GM19397 (cell line): ENCODE data around the gene CYS1.
"Not testable (repeated sequence)": the region's sequence is repeated elsewhere in the genome, so short reads cannot be mapped to it uniquely, and the experiment has no call there.

Experiments used
- ATAC-seq: cut with Tn5 transposase; IDR thresholded peaks from one replicate; pipeline ENCODE4 v1.9.1; 2021; ENCODE audit warnings: mild to moderate bottlenecking, moderate library complexity; ENCODE audit not compliant: unreplicated experiment

CYS1 gene

GRCh38 chr2:10079870-10080535 lies at the start of gene CYS1:
CYS1 (minus strand) TSS chr2:10080411; CDS start chr2:10080223, 188 bp downstream.
- ATAC-seq, result peak; percentile 44

DNA sequence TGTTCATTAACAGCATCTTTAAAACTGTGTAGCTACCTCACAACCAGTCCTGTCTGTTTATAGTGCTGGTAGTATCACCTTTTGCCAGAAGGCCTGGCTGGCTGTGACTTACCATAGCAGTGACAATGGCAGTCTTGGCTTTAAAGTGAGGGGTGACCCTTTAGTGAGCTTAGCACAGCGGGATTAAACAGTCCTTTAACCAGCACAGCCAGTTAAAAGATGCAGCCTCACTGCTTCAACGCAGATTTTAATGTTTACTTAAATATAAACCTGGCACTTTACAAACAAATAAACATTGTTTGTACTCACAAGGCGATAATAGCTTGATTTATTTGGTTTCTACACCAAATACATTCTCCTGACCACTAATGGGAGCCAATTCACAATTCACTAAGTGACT lies 49.3 kb upstream of the CYS1 start:
- no peak for ATAC-seq

DNA sequence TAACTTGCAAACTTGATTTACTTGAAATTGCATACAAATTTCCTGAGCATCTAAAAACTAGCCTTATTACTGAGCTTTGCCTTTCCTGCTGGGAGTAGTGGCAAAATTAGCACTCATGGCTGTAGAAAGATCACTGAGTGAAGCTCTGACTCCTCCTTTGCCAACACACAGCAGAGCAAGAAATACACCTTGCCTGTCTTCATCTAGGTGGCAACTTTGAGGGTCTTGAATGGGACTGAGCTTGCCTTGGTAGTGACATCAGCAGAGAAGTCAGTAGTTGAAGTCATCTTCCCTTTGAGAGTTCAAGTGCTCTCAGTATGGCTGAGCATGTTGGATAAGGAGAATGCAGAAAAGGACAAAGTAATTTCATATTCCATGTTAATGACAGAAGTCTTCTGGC lies 48.2 kb upstream of the CYS1 start:
- no peak for ATAC-seq

GRCh38 chr2:10126632-10127026 lies 46.4 kb upstream of the CYS1 start:
- no peak for ATAC-seq

DNA sequence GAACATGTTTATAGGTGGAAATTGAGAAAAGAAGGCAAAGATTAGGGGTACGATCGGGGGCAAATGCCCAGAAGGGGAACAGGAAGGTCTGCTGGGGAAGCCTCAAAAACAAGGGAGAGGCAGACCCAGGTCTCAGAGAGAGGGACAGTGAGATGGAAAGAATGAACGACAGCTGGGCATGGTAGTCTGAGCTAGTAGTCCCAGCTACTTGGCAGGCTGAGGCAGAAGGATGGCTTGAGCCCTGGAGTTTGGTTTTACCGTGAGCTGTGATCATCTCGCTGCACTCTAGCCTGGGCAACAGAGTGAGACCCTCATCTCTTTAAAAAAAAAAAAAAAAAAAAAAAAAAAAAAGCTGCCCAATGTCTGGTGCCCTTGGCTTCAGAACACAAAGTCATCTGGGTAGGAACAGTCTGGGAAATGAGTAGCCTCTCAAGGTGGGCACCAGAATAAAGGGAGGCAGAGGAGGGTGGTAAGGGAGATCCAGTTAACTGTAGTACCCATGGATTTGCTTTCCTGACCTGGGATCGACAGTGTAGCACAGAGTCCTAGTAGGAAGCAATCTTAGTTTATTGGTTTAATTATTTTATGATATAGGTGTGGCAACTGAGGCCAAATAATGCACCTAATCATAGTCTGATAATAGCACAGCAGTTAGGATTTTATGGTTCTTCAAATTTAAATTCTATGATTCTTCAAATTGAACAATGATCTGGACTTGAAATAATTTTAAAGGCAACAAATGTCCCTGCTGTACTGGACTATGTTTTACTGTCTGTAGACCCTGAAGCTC lies 45.8 kb upstream of the CYS1 start:
- no peak for ATAC-seq

- ATAC-seq, result no peak
These were observed 44.4 kb upstream of the CYS1 start for GRCh38 chr2:10124538-10125045.

DNA sequence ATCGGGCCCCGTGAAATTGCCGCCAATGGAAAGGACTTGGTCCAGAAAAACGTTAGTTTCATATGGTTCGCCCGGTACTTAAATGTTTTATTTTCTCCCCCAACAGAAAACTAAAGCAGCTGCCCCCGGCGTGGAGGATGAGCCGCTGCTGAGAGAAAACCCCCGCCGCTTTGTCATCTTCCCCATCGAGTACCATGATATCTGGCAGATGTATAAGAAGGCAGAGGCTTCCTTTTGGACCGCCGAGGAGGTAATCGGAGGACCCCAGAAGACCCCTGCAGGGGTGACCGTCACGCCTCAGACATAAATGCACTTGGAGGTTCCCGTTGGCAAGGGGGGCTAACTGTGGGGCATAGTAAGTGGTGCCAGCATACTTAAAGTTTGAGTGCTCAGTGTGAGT lies 43.1 kb upstream of the CYS1 start:
- ATAC-seq, result no peak

GRCh38 chr2:10122500-10123280 lies 42.5 kb upstream of the CYS1 start, which contains the start of gene RRM2:
RRM2 (plus strand) TSS chr2:10122739; CDS start chr2:10122799, 60 bp downstream.
- ATAC-seq, result peak; percentile 62

DNA sequence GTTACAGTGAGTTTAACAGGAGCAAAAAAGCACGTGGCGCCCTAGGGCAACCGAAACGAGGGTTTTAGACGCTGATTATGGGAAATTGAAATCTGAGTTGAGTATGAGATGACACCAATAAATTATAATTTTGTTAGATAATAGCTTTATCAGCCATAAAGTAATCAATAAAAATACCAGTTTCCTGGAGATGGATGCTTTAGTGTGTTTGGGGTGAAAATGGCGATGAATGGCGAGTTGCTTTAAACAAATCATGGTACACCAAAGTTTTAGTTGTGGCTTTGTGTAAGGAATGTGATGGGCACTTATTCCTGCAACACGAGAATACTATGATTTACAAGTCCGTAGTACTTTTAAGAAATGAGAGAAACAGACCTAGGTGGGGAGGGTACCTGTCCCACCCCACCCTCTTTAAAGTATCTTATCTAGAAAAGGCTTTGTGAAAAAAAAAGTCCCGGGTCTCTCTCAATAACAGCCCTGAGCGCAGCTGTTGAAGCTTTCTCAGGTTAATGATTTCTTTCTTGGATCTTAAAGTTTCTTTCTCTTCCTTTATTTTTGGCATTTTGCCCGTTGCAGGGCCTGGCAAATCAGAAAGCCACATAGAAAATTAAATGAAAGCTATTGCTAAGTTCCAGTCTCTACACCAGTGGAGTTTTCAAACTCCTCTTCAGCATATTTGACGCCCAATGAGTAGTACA lies 40.8 kb upstream of the CYS1 start:
- ATAC-seq, result no peak

- ATAC-seq, result peak; percentile 49
These were observed 40.1 kb upstream of the CYS1 start for GRCh38 chr2:10120158-10120876.

DNA sequence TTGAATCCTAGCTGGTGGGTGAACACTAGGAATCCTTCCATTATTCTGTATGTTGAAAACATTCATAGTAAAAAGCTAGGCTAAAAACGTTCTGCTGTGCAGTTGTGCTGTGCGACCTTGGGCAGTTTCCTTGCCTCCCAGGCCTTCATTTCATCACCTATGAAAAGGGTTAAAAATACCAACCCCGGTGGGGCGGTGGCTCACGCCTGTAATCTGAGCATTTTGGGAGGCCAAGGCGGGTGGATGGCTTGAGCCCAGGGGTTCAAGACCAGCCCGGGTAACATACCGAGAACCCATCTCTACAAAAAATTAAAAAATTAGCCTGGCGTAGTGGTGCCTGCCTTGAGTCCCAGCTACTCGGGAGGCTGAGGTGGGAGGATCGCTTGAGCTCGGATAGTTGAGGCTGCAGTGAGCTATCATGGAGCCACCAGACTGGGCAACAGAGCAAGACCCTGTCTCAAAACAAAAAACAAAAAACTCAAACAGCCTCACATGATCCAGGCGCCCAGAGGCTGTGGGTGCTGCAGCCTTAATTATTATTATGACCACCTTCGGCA lies 39.5 kb upstream of the CYS1 start:
- no peak for ATAC-seq

- ATAC-seq, result no peak
These were observed 38.8 kb upstream of the CYS1 start for GRCh38 chr2:10119027-10119325.

GRCh38 chr2:10109311-10109710 lies 29.1 kb upstream of the CYS1 start:
- ATAC-seq, result no peak

- not testable (repeated sequence) for ATAC-seq
These were observed 24.7 kb upstream of the CYS1 start for GRCh38 chr2:10104906-10105305.

- no peak for ATAC-seq
These were observed 23.0 kb upstream of the CYS1 start for GRCh38 chr2:10103179-10103578.

DNA sequence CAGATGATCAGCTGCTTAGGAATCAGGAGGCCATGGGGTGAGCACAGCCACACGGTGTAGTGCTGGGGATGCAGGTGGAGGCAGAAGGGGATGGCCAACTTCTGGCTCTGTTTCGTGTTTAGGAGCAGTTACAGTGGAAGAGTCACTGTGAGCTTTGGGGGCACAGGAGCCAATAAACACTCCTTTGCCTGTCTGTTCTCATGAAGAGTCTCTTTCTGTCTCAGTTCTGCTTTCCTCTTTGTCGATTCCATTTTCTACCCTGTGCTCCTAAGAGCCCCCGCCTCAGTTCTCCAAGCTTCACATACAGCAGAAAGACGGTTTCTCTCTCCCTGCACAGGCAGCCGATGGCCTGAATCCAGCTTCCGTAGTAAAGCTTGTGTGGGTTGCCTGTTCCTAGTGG lies 21.3 kb upstream of the CYS1 start:
- ATAC-seq, result no peak

DNA sequence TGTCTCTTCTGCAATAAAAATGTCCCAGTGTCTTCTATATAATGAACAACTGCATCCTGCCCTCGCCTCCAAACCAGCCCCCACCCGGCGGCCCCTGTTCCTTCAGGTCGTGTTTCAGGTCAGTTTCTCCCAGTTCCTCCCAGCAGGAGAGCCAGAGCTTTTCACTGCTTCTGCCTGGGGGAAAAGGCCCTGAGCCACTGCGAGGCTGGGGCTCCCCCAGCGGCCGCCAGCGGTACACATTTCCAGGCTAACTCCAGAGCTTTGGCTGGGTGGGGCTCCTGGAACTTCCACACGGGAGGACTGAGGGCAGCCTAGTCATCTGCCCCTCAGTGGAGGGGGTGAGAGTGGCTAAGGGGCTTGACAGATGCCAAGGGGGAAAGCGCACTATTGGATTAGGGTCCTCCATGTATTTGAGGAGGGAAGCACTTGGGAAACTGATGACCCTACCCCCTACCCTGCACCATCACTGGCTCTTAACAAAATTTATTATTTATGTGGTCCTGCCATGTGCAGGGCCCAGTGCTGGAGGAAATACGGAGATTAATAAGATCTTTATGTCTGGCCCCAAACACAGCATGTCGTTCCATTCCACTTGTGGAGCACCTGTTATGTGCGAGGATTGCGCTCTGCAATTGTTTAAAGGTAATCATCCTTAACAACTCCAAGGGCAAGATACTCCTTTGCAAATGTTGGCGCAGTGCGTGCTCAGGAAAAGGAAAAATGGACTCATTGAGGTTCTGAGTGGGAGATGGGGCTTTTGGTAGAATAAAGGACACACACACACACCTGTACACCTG lies 17.3 kb upstream of the CYS1 start:
- no peak for ATAC-seq

DNA sequence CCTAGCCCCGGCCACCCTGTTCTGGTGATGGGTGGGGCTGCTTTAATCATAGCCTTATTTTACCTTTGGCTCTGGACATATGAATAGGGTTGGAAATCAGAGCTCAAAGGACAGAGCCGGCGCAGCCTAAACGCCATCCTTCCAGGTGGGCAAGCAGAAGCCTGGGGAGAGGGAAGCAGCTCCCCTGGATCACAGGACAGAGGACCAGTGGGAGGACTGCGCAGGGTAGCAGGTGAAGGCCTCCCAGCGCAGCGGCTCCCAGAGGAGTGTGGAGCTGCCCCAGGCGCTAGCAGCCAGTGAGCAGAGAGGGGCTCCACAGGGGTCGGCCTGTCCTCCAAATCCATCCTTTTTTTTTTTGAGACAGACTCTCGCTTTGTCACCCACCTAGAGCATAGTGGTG lies 16.4 kb upstream of the CYS1 start:
- ATAC-seq, result no peak

DNA sequence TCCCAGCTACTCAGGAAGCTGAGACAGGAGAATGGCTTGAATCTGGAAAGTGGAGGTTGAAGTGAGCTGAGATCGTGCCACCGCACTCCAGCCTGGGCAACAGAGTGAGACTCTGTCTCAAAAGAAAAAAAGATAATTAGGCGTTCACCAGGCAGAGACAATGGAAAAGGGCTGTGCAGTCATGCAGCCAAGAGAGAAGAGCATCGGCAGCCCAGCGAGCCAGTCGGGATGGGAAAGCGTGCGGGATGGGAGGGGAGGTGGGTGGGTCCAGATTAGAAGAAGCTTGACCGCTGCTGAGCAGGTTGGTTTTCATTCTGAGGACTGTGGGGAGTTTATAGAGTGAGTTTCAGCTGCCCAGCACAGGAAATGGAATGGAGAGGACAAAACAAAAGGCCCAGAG lies 15.0 kb upstream of the CYS1 start:
- no peak for ATAC-seq
